ENCODE data around the gene UMAD1. TPM values are rescaled to one million over a fixed set of nuclear protein-coding genes. Genes with fewer than 3 reads are reported as not detected.

UMAD1 gene
- total RNA-seq, 1 experiment from 2014 or later = 32.1 TPM

DNA sequence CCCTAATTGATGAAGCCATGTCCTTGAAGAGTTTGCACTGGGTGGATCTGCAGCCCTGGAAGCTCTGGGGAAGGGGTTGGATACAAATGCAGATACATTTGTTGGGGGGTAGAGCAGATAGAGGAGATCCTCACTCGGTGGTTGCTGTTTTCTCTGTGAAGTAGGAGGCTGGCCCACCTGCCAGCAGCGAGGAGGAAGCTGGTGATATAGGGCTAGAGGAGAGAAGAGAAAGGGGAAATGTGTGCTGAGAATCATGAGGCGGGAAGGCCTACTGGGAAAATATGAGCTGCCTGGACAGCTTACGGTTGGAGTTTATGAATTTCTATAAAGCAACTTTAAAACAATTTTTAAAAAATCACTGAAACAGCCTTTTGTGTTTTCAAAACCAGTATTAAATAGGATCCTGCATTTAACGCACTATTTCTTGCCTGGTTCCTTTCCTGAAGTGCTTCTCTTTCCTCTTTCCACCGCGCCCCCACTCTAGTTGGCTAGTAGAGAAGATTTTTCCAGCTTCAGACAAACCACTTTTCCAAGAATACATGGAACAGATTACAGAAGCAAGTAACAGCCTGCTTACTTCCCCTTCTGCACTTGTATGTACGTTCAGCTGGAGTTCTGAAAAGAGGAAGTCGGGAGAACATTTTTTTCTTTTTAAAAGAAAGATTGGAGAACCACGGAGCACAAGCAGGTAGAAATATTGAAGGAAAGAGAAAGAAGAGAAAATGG, 227.5 kb downstream of the UMAD1 start:
- in situ Hi-C loops (cut with HindIII; ENCODE audit: low pct_unique_long_range_greater_than_20kb, low sequenced_read_pairs) = no loop called here
- no peak for DNase-seq (ENCODE audit: low read depth, low spot score)

DNA sequence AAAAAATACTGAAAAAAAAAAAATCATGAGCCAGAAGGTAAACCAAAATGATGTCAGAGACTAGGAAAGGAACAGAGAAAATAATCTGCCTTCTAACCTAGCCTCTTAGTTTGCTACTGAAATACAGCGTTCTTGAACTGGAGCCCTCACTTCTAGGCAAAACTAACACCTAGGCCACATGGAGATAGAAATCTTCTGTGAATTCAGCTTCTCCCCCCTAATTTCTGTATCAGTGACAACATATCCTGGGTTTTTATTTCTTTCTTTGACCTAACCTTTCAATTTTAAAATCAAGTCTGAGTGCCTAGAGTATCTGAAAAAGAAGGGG, 228.0 kb downstream of the UMAD1 start:
- DNase-seq (ENCODE audit: low read depth, low spot score) = no peak
- in situ Hi-C loops (cut with HindIII; ENCODE audit: low pct_unique_long_range_greater_than_20kb, low sequenced_read_pairs) = no loop called here

- no peak for DNase-seq (ENCODE audit: low read depth, low spot score)
- in situ Hi-C loops (cut with HindIII; ENCODE audit: low pct_unique_long_range_greater_than_20kb, low sequenced_read_pairs) = no loop called here
These were observed 228.5 kb downstream of the UMAD1 start for GRCh38 chr7:7869036-7869435.

DNA sequence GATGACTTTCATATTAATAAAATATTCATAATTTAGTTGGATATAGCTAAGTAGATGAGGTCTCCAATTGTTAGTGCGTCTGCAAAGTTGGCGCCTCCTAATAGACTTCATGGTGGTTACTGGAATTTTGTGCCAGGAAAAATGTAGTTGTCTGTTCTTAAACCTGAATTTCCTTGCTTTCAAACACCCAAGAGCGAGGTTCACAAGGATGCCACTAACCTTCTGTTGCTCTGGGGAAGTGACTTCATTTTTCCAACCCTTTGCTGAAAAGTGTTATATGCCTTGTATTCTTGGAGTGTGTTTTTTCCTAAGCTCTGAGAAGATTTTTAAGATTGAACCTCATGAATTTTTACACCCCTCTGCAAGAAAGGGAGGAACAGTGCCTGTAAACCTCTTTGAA, 229.1 kb downstream of the UMAD1 start:
- no peak for DNase-seq (ENCODE audit: low read depth, low spot score)
- in situ Hi-C loops (cut with HindIII; ENCODE audit: low pct_unique_long_range_greater_than_20kb, low sequenced_read_pairs) = no loop called here

GRCh38 chr7:7870555-7870954, 230.0 kb downstream of the UMAD1 start:
- no peak for DNase-seq (ENCODE audit: low read depth, low spot score)
- in situ Hi-C loops (cut with HindIII; ENCODE audit: low pct_unique_long_range_greater_than_20kb, low sequenced_read_pairs) = no loop called here

- in situ Hi-C loops (cut with HindIII; ENCODE audit: low pct_unique_long_range_greater_than_20kb, low sequenced_read_pairs) = no loop called here
These were observed 235.9 kb downstream of the UMAD1 start for GRCh38 chr7:7876419-7876818.

GRCh38 chr7:7881581-7881980, 241.0 kb downstream of the UMAD1 start:
- in situ Hi-C loops (cut with HindIII; ENCODE audit: low pct_unique_long_range_greater_than_20kb, low sequenced_read_pairs) = no loop called here
- no peak for DNase-seq (ENCODE audit: low read depth, low spot score)

More at GRCh38 chr7:7876419-7876818, 235.9 kb downstream of the UMAD1 start:
- DNase-seq (ENCODE audit: low read depth, low spot score) = no peak

GRCh38 chr7:7882888-7883287, 242.3 kb downstream of the UMAD1 start:
- in situ Hi-C loops (cut with HindIII; ENCODE audit: low pct_unique_long_range_greater_than_20kb, low sequenced_read_pairs) = no loop called here

GRCh38 chr7:7883394-7883793, 242.8 kb downstream of the UMAD1 start:
- in situ Hi-C loops (cut with HindIII; ENCODE audit: low pct_unique_long_range_greater_than_20kb, low sequenced_read_pairs) = no loop called here
- DNase-seq (ENCODE audit: low read depth, low spot score) = no peak

More at GRCh38 chr7:7882888-7883287, 242.3 kb downstream of the UMAD1 start:
- DNase-seq (ENCODE audit: low read depth, low spot score) = no peak

GRCh38 chr7:7884855-7885254, 244.3 kb downstream of the UMAD1 start:
- in situ Hi-C loops (cut with HindIII; ENCODE audit: low pct_unique_long_range_greater_than_20kb, low sequenced_read_pairs) = no loop called here
- no peak for DNase-seq (ENCODE audit: low read depth, low spot score)

- no peak for DNase-seq (ENCODE audit: low read depth, low spot score)
- in situ Hi-C loops (cut with HindIII; ENCODE audit: low pct_unique_long_range_greater_than_20kb, low sequenced_read_pairs) = no loop called here
These were observed 249.4 kb downstream of the UMAD1 start for GRCh38 chr7:7889791-7890568.

GRCh38 chr7:7895004-7895650, 254.6 kb downstream of the UMAD1 start:
- in situ Hi-C loops (cut with HindIII; ENCODE audit: low pct_unique_long_range_greater_than_20kb, low sequenced_read_pairs) = no loop called here
- no peak for DNase-seq (ENCODE audit: low read depth, low spot score)

DNA sequence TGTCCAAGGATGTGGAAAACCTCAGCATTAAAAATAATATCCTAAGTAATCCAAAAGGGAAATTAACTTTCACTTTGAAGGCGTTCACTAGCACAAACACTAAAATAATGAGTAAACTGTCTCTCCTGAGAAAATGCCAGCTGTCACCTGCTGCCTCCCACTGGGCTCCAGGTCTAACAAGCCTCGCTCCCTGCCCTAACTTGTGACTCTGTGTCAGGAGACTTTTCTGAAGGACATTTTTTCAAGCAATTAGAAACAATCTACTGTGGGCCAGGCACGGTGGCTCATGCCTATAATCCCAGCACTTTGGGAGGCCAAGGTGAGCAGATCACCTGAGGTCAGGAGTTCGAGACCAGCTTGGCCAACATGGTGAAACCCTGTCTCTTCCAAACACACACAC, 255.2 kb downstream of the UMAD1 start:
- in situ Hi-C loops (cut with HindIII; ENCODE audit: low pct_unique_long_range_greater_than_20kb, low sequenced_read_pairs) = no loop called here
- no peak for DNase-seq (ENCODE audit: low read depth, low spot score)

- in situ Hi-C loops (cut with HindIII; ENCODE audit: low pct_unique_long_range_greater_than_20kb, low sequenced_read_pairs) = no loop called here
These were observed 257.0 kb downstream of the UMAD1 start for GRCh38 chr7:7897509-7897908.

GRCh38 chr7:7897949-7898515, 257.5 kb downstream of the UMAD1 start:
- in situ Hi-C loops (cut with HindIII; ENCODE audit: low pct_unique_long_range_greater_than_20kb, low sequenced_read_pairs) = no loop called here
- DNase-seq (ENCODE audit: low read depth, low spot score) = no peak

More at GRCh38 chr7:7897509-7897908, 257.0 kb downstream of the UMAD1 start:
- no peak for DNase-seq (ENCODE audit: low read depth, low spot score)

- in situ Hi-C loops (cut with HindIII; ENCODE audit: low pct_unique_long_range_greater_than_20kb, low sequenced_read_pairs) = no loop called here
- DNase-seq (ENCODE audit: low read depth, low spot score) = no peak
These were observed 262.3 kb downstream of the UMAD1 start for GRCh38 chr7:7902845-7903244.

DNA sequence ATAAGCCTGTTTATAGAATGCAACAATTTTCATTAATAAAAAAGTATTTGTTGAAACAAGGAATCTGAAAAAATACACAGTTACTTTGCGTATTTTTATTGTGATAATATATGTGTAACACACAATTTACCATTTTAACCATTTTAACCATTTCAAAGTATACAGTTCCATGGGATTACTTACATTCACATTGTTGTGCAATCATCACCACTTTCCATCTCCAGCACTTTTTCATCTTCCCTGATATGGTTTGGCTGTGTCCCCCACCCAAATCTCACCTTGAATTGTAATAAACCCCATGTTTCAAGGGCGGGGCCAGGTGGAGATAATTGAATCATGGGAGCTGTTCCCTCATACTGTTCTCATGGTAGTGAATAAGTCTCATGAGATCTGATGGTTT, 266.8 kb downstream of the UMAD1 start:
- no peak for DNase-seq (ENCODE audit: low read depth, low spot score)
- in situ Hi-C loops (cut with HindIII; ENCODE audit: low pct_unique_long_range_greater_than_20kb, low sequenced_read_pairs) = no loop called here

- no peak for DNase-seq (ENCODE audit: low read depth, low spot score)
- in situ Hi-C loops (cut with HindIII; ENCODE audit: low pct_unique_long_range_greater_than_20kb, low sequenced_read_pairs) = no loop called here
These were observed 268.1 kb downstream of the UMAD1 start for GRCh38 chr7:7908622-7909145.
